HG03520 (cell line): ENCODE results near the gene CDKAL1.
"Not testable (repeated sequence)": the region's sequence is repeated elsewhere in the genome, so short reads cannot be mapped to it uniquely, and the experiment has no call there.

Experiments
- ATAC-seq: cut with Tn5 transposase; IDR thresholded peaks from one replicate; pipeline ENCODE4 v1.9.1; 2021; ENCODE audit warnings: mild to moderate bottlenecking, moderate library complexity; ENCODE audit not compliant: unreplicated experiment

The CDKAL1 gene

DNA sequence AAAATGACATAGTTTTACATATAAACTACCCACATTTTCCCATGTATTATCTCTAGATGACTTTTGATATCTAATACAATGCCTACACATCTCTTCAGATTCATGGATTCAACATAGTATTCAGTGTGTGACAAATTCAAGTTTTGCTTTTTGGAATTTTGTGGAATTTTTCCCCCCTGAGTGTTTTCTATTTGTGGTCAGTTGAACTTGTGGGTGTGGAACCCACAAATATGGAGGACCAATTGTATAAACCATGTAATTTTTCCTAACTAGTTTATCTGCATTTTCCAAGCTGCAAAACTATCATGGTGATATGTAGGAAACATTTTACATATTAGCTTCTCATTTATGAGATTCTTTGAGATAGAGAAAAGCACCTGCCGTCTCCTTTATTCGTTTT is 685.0 kb downstream of the CDKAL1 start:
- no peak for ATAC-seq

- no peak for ATAC-seq
Observed at GRCh38 chr6:21219856-21220255, 685.6 kb downstream of the CDKAL1 start.

GRCh38 chr6:21220271-21220987 is 686.2 kb downstream of the CDKAL1 start:
- no peak for ATAC-seq

GRCh38 chr6:21222656-21223055 is 688.4 kb downstream of the CDKAL1 start:
- no peak for ATAC-seq

DNA sequence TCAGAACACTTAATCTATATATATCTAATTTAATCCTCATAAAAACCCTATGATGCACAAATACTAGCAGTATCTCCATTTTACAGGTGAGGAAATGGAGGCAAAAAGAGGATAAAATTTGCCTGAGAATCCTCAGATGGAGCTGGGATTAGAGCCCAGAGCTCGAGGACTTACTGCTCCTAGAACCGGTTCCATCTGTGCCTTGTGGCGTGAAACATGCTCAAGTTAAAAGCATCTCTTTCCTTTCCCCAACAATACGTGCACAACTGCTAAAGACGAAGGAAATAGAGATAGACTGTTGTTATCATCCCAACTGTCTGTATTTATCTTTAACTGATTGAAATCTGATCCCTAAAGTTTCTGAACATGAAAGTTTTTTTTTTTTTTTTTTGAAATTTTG is 691.7 kb downstream of the CDKAL1 start:
- no peak for ATAC-seq

- no peak for ATAC-seq
Observed at GRCh38 chr6:21227486-21227885, 693.2 kb downstream of the CDKAL1 start.

- no peak for ATAC-seq
Observed at GRCh38 chr6:21228411-21228810, 694.2 kb downstream of the CDKAL1 start.

DNA sequence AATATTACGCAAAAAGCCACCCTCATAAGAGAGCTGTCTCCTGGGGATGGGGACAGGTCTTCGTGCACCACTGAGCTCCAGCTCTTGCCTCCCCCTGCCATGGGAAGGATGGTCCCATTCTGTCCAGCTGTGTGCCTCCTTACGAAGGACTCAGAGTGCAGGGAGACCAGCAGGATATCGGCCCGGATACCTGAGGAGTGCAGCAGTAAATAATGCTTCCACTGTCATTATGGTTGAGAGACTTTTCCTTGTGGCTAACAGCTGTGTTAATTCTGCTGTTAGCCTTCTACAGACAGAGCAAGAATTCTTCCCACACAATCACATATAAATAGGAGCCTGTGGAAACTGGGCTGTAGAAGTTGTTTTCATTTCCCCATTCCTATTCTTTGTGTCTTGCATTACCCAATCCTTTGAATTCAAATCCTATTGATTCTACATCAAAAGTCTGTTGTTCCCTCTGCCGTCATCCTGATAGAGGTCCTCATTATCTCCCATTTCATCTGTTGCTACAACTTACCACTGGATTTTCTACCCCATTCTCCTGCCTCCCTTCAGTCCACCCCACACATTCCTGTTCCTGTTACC is 694.7 kb downstream of the CDKAL1 start:
- no peak for ATAC-seq

DNA sequence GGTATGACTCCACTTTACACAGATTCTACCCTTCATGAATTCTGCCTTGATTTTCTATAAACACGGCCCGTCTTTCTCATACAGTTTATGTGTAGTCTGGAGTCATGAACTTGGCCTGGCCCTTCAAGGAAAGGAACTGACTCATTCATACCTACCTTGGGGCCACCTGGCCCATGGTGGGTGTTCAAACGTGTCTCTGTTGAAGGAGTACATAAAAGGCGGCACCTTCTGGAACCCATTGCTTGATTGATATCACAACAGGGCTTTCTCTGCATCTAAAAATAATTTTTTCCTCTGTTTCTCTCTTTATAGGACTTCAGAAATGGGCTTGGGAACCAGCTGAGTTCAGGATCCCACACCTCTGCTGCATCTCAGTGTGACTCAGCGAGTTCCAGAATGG is 696.3 kb downstream of the CDKAL1 start:
- no peak for ATAC-seq

GRCh38 chr6:21235162-21235561 is 700.9 kb downstream of the CDKAL1 start:
- no peak for ATAC-seq

DNA sequence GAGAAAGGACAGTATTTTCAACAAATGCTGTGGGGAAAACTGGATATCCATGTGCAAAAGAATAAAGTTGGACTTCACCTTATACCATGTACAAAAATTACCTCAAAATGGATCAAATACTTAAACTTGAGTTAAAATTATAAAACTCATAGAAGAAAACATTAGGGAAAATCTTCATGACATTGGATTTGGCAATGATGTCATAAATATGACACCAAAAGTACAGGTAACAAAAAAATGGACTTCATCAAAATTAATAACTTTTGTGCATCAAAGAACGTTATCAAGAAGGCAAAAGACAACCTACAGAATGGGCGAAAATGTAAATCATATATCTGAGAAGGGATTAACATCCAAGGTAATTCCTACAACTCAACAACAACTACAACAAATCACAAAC is 704.0 kb downstream of the CDKAL1 start:
- ATAC-seq = no peak

GRCh38 chr6:21240709-21241108 is 706.5 kb downstream of the CDKAL1 start:
- ATAC-seq = no peak

DNA sequence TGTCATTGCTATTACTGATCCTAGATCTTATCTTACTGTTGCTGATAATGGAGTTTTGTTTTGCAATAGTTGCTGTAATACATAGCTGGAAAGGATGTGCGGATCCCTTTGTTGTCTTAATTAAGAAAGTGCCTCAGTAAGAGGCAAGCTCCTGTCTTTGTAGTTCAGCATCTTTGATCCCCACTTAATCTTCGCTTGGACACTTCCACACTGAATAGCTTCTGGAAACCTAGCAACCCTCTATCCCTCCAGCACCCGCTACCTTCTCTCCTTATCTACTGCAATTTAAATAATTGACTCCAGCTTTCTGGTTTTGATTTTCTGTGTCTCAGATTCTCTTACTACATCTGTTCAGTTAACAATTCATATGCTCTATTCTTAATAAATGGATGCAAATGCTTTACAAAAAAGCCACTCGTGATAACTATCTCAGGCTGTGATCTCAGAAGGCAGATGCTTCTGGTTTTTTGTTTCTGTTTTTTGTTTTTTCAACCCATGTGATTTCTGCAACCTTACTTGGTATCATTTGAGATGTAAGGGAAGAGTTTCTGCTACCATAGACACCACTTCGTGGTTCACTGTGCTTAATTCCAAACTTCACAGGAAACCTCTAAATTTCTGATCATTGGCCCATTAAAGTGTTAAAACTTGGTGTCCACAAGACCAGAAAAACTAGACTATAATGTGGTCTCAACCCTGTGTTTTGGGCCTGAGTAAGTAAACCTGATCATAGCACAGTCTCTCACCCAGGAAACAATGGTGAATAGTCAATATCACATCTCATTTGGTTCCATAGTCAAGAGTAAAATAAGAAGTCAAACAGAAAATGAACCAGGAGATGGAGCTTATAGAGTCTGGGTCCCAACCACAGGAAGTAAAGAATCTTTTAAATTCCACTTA is 707.2 kb downstream of the CDKAL1 start:
- no peak for ATAC-seq

DNA sequence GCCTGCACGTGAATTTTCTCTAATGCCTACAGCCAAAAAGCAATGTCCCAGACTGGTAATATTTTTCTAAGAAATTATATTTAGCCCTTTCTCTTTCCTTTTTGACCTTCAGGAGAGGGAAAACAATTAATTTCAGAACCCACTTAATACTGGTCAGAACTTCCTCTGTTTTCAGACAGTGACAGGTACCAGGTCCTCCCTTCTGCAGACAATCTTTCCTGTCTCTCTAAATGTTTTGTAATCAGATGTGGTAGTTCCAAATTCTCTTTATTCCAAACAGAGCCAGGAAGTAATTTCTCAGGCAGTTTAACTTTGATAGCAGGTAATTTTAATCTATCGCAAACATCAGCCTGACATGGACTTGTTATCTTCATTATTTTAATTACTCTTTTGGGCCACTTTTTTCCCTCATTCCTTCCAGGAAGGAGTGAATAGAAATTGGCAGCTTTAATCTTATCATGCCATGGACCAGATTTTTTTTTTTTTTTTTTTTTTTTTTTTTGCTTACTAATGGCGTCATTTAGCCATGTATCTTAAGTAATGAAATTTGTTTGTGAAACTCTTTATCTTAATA is 710.7 kb downstream of the CDKAL1 start:
- no peak for ATAC-seq

GRCh38 chr6:21245488-21245887 is 711.2 kb downstream of the CDKAL1 start:
- ATAC-seq = no peak

GRCh38 chr6:21246075-21246474 is 711.8 kb downstream of the CDKAL1 start:
- ATAC-seq = no peak

GRCh38 chr6:21254460-21254859 is 720.2 kb downstream of the CDKAL1 start:
- ATAC-seq = not testable (repeated sequence)

DNA sequence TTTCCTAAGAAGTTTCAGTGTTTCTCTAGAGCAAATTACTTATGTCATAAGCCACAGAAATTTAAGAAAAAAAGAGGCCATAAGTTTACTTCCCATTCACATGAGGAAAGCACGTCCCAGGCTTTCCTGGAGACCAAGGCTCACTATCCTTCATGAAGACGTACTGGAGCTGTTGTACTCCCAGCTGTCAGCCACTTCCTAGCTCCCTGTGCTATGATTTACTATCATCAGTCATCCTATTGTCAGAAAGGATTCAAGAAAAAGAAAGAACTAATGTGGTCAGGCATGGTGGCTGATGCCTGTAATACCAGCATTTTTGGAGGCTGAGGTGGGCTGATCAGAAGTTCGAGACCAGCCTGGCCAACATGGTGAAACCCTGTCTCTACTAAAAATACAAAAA is 721.9 kb downstream of the CDKAL1 start:
- no peak for ATAC-seq

- ATAC-seq = no peak
Observed at GRCh38 chr6:21257125-21257524, 722.9 kb downstream of the CDKAL1 start.

DNA sequence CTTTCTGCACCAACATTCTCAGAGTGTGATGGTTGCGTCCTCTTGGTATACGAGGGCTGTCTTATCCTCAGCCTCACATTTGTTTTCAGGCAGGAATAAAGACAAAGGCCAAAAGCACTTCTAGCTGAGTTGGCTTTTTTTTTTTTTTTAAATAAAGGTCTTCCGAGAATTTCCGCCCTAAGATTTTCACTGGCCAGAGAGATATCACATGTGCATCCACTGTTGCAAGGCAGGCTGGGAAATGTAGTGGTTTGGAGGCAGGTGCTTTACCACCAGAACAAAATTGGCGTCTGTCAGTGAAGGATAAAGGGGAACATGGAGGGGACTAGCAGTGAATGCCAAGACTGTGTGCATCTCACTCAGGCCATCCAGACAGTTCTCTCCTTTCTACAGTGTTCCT is 724.4 kb downstream of the CDKAL1 start:
- no peak for ATAC-seq

GRCh38 chr6:21259660-21260059 is 725.4 kb downstream of the CDKAL1 start:
- no peak for ATAC-seq
